Ishikawa (cell line): ENCODE data around the gene HS3ST2.

Experiments
- CEBPB ChIP-seq: IDR thresholded peaks from 2 replicates; pipeline ENCODE4 v1.6.1; 2012
- CREB1 ChIP-seq: IDR thresholded peaks from 2 replicates; pipeline ENCODE4 v1.6.1; 2012; ENCODE audit warnings: low read depth
- EGR1 ChIP-seq: IDR thresholded peaks from 2 replicates; pipeline ENCODE4 v1.6.1; 2012
- EP300 ChIP-seq: IDR thresholded peaks from 2 replicates; pipeline ENCODE4 v1.6.1; 2012; ENCODE audit warnings: borderline replicate concordance
- FOXM1 ChIP-seq: IDR thresholded peaks from 2 replicates; pipeline ENCODE4 v1.6.1; 2012; ENCODE audit warnings: low read depth, borderline replicate concordance
- NFIC ChIP-seq: IDR thresholded peaks from 2 replicates; pipeline ENCODE4 v1.6.1; 2012
- RAD21 ChIP-seq: IDR thresholded peaks from 2 replicates; pipeline ENCODE4 v1.6.1; 2012; ENCODE audit warnings: low read depth
- TAF1 ChIP-seq: IDR thresholded peaks from 2 replicates; pipeline ENCODE4 v1.6.1; 2012; ENCODE audit warnings: low read depth, mild to moderate bottlenecking
- TCF12 ChIP-seq: IDR thresholded peaks from 2 replicates; pipeline ENCODE4 v1.6.1; 2012; ENCODE audit warnings: low read depth
- TEAD4 ChIP-seq: IDR thresholded peaks from 2 replicates; pipeline ENCODE4 v1.6.1; 2012
- YY1 ChIP-seq: IDR thresholded peaks from 2 replicates; pipeline ENCODE4 v1.6.1; 2012; ENCODE audit warnings: low read depth
- ZBTB7A ChIP-seq: IDR thresholded peaks from 2 replicates; pipeline ENCODE4 v1.6.1; 2012; ENCODE audit warnings: low read depth
- TF ChIP-seq, protein P1 (sequence below): IDR thresholded peaks from 2 replicates; pipeline ENCODE4 v1.6.1; 2012
- TF ChIP-seq, protein P2 (sequence below): IDR thresholded peaks from 2 replicates; pipeline ENCODE4 v1.6.1; 2012; ENCODE audit warnings: low read depth, mild to moderate bottlenecking
- TF ChIP-seq, protein P3 (sequence below): IDR thresholded peaks from 2 replicates; pipeline ENCODE4 v1.6.1; 2012

The HS3ST2 gene

DNA sequence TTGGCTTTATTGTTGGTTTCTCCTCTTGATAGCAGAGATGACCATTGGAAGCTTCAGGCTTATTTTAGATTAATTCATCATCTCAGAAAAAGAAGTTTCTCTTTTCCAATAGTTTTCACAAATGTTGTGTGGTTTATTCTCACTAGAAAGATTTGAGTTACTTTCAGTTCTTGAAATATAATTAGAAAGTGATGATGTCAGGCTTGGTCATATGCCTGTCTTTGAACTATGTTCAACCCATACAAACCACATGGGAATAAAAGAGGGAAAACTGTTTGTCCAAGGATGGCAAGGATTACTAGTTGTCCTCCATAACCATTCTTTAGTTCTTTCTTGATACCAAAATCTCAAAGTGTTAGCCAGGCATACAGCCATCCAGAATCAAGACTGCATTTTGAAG is 3.7 kb upstream of the HS3ST2 start:
- TF ChIP-seq NFIC (no peak), CREB1 (no peak), FOXM1 (no peak), TEAD4 (no peak), EP300 (no peak), ZBTB7A (no peak), TAF1 (no peak), CEBPB (no peak), RAD21 (no peak), TCF12 (no peak), YY1 (no peak), EGR1 (no peak)
- TF ChIP-seq, protein P1, sequence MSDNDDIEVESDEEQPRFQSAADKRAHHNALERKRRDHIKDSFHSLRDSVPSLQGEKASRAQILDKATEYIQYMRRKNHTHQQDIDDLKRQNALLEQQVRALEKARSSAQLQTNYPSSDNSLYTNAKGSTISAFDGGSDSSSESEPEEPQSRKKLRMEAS, result no peak
- TF ChIP-seq, protein P2, sequence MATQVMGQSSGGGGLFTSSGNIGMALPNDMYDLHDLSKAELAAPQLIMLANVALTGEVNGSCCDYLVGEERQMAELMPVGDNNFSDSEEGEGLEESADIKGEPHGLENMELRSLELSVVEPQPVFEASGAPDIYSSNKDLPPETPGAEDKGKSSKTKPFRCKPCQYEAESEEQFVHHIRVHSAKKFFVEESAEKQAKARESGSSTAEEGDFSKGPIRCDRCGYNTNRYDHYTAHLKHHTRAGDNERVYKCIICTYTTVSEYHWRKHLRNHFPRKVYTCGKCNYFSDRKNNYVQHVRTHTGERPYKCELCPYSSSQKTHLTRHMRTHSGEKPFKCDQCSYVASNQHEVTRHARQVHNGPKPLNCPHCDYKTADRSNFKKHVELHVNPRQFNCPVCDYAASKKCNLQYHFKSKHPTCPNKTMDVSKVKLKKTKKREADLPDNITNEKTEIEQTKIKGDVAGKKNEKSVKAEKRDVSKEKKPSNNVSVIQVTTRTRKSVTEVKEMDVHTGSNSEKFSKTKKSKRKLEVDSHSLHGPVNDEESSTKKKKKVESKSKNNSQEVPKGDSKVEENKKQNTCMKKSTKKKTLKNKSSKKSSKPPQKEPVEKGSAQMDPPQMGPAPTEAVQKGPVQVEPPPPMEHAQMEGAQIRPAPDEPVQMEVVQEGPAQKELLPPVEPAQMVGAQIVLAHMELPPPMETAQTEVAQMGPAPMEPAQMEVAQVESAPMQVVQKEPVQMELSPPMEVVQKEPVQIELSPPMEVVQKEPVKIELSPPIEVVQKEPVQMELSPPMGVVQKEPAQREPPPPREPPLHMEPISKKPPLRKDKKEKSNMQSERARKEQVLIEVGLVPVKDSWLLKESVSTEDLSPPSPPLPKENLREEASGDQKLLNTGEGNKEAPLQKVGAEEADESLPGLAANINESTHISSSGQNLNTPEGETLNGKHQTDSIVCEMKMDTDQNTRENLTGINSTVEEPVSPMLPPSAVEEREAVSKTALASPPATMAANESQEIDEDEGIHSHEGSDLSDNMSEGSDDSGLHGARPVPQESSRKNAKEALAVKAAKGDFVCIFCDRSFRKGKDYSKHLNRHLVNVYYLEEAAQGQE, result no peak
- TF ChIP-seq, protein P3, sequence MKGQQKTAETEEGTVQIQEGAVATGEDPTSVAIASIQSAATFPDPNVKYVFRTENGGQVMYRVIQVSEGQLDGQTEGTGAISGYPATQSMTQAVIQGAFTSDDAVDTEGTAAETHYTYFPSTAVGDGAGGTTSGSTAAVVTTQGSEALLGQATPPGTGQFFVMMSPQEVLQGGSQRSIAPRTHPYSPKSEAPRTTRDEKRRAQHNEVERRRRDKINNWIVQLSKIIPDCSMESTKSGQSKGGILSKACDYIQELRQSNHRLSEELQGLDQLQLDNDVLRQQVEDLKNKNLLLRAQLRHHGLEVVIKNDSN, result no peak

DNA sequence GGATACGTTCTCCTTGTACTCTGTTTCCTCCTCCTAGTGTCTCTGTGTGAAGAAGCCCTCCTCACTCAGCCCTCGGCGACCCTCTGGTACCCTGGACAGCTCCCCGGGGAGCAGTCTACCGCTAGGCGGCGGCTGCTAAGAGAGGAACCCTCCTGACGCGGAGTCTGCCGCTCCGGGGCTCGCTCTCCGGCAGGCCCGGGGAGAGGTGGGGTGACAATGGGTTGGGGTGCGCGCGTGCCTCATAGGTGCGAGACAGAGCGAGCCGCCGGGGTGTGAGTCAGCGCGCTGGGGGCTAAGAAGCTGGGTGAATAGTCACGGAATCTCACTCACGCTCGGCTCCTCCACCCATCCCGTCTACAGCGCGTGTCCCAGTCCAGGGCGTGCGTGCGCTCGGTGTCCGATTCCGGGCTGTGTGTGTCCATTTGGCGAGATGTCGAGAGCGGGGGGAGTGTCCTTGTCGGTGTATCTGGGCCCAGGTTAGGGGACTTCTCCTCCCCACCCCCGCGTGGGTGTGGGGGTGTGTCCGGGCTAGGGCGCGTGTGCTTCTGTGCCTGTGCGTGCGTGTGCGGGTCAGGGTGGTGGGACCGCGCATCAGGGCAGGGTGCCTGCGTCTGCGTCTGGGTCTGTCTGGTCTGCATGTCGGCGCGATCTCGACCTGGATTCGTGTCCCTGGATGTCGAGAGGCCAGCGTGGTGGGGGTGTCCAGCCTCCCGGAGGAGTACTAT is 577 bp upstream of the HS3ST2 start:
- TF ChIP-seq EP300 (no peak), TEAD4 (no peak), CEBPB (no peak), ZBTB7A (no peak)
- TF ChIP-seq, protein P2, result peak; percentile 84

DNA sequence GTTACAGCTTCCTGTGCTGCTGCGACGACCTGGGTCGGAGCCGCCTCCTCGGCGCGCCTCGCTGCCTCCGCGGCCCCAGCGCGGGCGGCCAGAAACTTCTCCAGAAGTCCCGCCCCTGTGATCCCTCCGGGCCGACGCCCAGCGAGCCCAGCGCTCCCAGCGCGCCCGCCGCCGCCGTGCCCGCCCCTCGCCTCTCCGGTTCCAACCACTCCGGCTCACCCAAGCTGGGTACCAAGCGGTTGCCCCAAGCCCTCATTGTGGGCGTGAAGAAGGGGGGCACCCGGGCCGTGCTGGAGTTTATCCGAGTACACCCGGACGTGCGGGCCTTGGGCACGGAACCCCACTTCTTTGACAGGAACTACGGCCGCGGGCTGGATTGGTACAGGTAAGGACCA is 746 bp downstream of the HS3ST2 start:
- TF ChIP-seq TEAD4 (no peak), CEBPB (no peak), ZBTB7A (no peak), CREB1 (no peak), NFIC (no peak), TAF1 (no peak), EP300 (no peak), RAD21 (no peak), TCF12 (no peak), FOXM1 (no peak), YY1 (no peak), EGR1 (no peak)
- TF ChIP-seq, protein P2, result no peak
- TF ChIP-seq, protein P1, result no peak
- TF ChIP-seq, protein P3, result no peak

DNA sequence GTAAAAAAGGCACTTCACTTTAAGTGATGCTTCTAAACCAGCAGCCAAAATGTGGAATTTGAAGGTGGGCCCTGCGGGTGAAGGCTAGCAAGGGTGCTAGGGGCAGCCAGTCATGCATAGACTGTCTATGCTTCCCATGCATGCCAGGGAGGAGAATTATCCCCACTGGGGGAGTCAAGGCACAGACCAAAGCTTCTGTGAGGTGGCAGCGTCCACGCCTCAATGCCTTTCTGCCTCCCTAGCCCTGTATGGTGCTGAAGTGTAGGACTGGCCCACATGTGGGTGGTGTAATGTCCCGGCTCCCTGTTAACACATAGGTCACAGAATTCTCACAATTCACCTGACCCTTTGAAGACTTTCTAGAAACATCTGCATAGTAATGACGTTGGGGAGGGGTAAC is 1.9 kb downstream of the HS3ST2 start:
- TF ChIP-seq RAD21, result no peak
- TF ChIP-seq EP300, result no peak
- TF ChIP-seq TCF12, result no peak
- no peak for TF ChIP-seq FOXM1
- no peak for TF ChIP-seq NFIC

DNA sequence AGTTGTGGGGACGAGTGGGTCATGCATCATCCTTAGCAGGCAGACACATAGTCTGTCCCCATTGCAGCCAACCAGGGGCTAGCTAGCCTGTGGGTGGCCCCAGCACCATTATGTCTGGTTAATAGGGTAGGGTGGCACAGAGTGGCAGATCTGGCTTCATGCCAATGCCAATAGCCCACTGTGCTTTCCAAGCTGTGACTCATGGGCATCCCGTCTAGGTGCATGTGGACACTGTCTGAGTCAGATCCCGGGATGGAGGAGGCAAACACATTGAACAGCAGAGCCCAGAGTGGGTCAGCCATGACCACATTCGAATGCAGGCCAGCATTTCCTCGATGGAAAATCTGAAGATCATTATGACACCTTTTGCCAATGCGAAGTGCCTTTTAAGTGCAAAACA is 2.5 kb downstream of the HS3ST2 start:
- no peak for TF ChIP-seq ZBTB7A
- no peak for TF ChIP-seq TCF12
- TF ChIP-seq, protein P3, result no peak
- no peak for TF ChIP-seq NFIC
- no peak for TF ChIP-seq YY1
- no peak for TF ChIP-seq TAF1
